ENCODE results near the gene FANCE.
A peak's percentile ranks its signal among the peaks of the same experiment; 100 is the strongest.

The FANCE gene

GRCh38 chr6:35483062-35483461, 30.9 kb downstream of the FANCE start:
- DNase-seq (ENCODE audit: insufficient read length, low spot score) (no peak), FAIRE-seq (no peak)

GRCh38 chr6:35483490-35483889, 31.4 kb downstream of the FANCE start:
- DNase-seq (ENCODE audit: insufficient read length, low spot score) (no peak), FAIRE-seq (no peak)

- FAIRE-seq (no peak), DNase-seq (ENCODE audit: insufficient read length, low spot score) (no peak)
These were observed 31.9 kb downstream of the FANCE start for GRCh38 chr6:35483893-35484645.

- FAIRE-seq (peak; percentile 85), DNase-seq (ENCODE audit: insufficient read length, low spot score) (peak; percentile 47)
These were observed 32.8 kb downstream of the FANCE start for GRCh38 chr6:35484921-35485392.

GRCh38 chr6:35485402-35485877, 33.3 kb downstream of the FANCE start:
- DNase-seq (ENCODE audit: insufficient read length, low spot score), result peak; percentile 71
- FAIRE-seq, result peak; percentile 81

GRCh38 chr6:35486005-35486925, 34.1 kb downstream of the FANCE start:
- DNase-seq (ENCODE audit: insufficient read length, low spot score), result no peak

GRCh38 chr6:35487658-35488516, 35.7 kb downstream of the FANCE start:
- peak; percentile 41 for DNase-seq (ENCODE audit: insufficient read length, low spot score)
- no peak for FAIRE-seq

More at GRCh38 chr6:35486005-35486925, 34.1 kb downstream of the FANCE start:
- FAIRE-seq, result no peak

- FAIRE-seq, result no peak
- DNase-seq (ENCODE audit: insufficient read length, low spot score), result no peak
These were observed 36.4 kb downstream of the FANCE start for GRCh38 chr6:35488517-35488862.

- FAIRE-seq, result no peak
These were observed 36.9 kb downstream of the FANCE start for GRCh38 chr6:35489066-35489465.

GRCh38 chr6:35489995-35490791, 38.1 kb downstream of the FANCE start:
- DNase-seq (ENCODE audit: insufficient read length, low spot score), result no peak
- FAIRE-seq, result no peak

More at GRCh38 chr6:35489066-35489465, 36.9 kb downstream of the FANCE start:
- DNase-seq (ENCODE audit: insufficient read length, low spot score), result no peak

GRCh38 chr6:35490821-35491557, 38.9 kb downstream of the FANCE start:
- FAIRE-seq (no peak), DNase-seq (ENCODE audit: insufficient read length, low spot score) (no peak)

- DNase-seq (ENCODE audit: insufficient read length, low spot score), result no peak
These were observed 39.6 kb downstream of the FANCE start for GRCh38 chr6:35491558-35492257.

GRCh38 chr6:35492258-35492973, 40.3 kb downstream of the FANCE start:
- FAIRE-seq (no peak), DNase-seq (ENCODE audit: insufficient read length, low spot score) (no peak)

More at GRCh38 chr6:35491558-35492257, 39.6 kb downstream of the FANCE start:
- FAIRE-seq, result no peak

- DNase-seq (ENCODE audit: insufficient read length, low spot score) (no peak), FAIRE-seq (no peak)
These were observed 40.8 kb downstream of the FANCE start for GRCh38 chr6:35492974-35493284.

- peak; percentile 87 for FAIRE-seq
These were observed 41.3 kb downstream of the FANCE start for GRCh38 chr6:35493307-35493983.

GRCh38 chr6:35494161-35494563, 42.0 kb downstream of the FANCE start:
- FAIRE-seq (no peak), DNase-seq (ENCODE audit: insufficient read length, low spot score) (no peak)

More at GRCh38 chr6:35493307-35493983, 41.3 kb downstream of the FANCE start:
- no peak for DNase-seq (ENCODE audit: insufficient read length, low spot score)

Data from HTR-8/SVneo (cell line).